ENCODE measurements around the gene SEPTIN5.

Gene SEPTIN5

GRCh38 chr22:19737846-19738663, 23.8 kb downstream of the SEPTIN5 start:
- Histone ChIP-seq H3K4me2 (ENCODE audit: low read length) (no peak overlapping the region), H3K4me3 (ENCODE audit: low read length) (no peak overlapping the region), H3K79me2 (ENCODE audit: low read length) (no peaks in the 10 kb centered on the region), H3K27me3 (ENCODE audit: low read depth, low read length) (no peaks in the 10 kb centered on the region), H3K9ac (ENCODE audit: low read length) (no peak overlapping the region), H4K20me1 (ENCODE audit: insufficient read depth, low read length) (no peaks in the 10 kb centered on the region), H3K9me3 (ENCODE audit: insufficient read depth, low read length) (no peaks in the 10 kb centered on the region), H3K27ac (ENCODE audit: low read length) (no peak overlapping the region), H2AFZ (ENCODE audit: low read depth, low read length) (no peak overlapping the region), H3K36me3 (replicated peaks; ENCODE audit: low read depth, low read length) (no peaks in the 10 kb centered on the region), H3K4me1 (ENCODE audit: low read length) (no peaks in the 10 kb centered on the region)
- TF ChIP-seq EZH2phosphoT487 (IDR thresholded peaks at IDR 0.05; ENCODE audit: low read depth) = no peak
- TF ChIP-seq CTCF (IDR thresholded peaks at IDR 0.05; ENCODE audit: low read depth, low read length) = no peak

- Histone ChIP-seq H3K9ac (ENCODE audit: low read length) (no peak overlapping the region), H3K4me1 (ENCODE audit: low read length) (no peaks in the 10 kb centered on the region), H3K4me2 (ENCODE audit: low read length) (no peak overlapping the region), H3K27ac (ENCODE audit: low read length) (no peak overlapping the region), H3K4me3 (ENCODE audit: low read length) (no peak overlapping the region), H3K79me2 (ENCODE audit: low read length) (no peaks in the 10 kb centered on the region), H3K36me3 (replicated peaks; ENCODE audit: low read depth, low read length) (no peaks in the 10 kb centered on the region), H3K9me3 (ENCODE audit: insufficient read depth, low read length) (no peaks in the 10 kb centered on the region), H4K20me1 (ENCODE audit: insufficient read depth, low read length) (no peaks in the 10 kb centered on the region), H2AFZ (ENCODE audit: low read depth, low read length) (no peak overlapping the region), H3K27me3 (ENCODE audit: low read depth, low read length) (no peaks in the 10 kb centered on the region)
- TF ChIP-seq CTCF (IDR thresholded peaks at IDR 0.05; ENCODE audit: low read depth, low read length) (no peak), EZH2phosphoT487 (IDR thresholded peaks at IDR 0.05; ENCODE audit: low read depth) (no peak)
Measured at GRCh38 chr22:19738664-19739447, 24.6 kb downstream of the SEPTIN5 start.

GRCh38 chr22:19739448-19739895, 25.2 kb downstream of the SEPTIN5 start:
- Histone ChIP-seq H3K4me1 (ENCODE audit: low read length) (no peaks in the 10 kb centered on the region), H3K4me2 (ENCODE audit: low read length) (no peak overlapping the region), H4K20me1 (ENCODE audit: insufficient read depth, low read length) (no peaks in the 10 kb centered on the region), H3K4me3 (ENCODE audit: low read length) (no peak overlapping the region), H3K36me3 (replicated peaks; ENCODE audit: low read depth, low read length) (no peaks in the 10 kb centered on the region), H3K79me2 (ENCODE audit: low read length) (no peaks in the 10 kb centered on the region), H3K9me3 (ENCODE audit: insufficient read depth, low read length) (no peaks in the 10 kb centered on the region), H3K9ac (ENCODE audit: low read length) (no peak overlapping the region), H2AFZ (ENCODE audit: low read depth, low read length) (no peak overlapping the region), H3K27ac (ENCODE audit: low read length) (no peak overlapping the region), H3K27me3 (ENCODE audit: low read depth, low read length) (no peaks in the 10 kb centered on the region)
- TF ChIP-seq CTCF (IDR thresholded peaks at IDR 0.05; ENCODE audit: low read depth, low read length) (no peak), EZH2phosphoT487 (IDR thresholded peaks at IDR 0.05; ENCODE audit: low read depth) (no peak)

- Histone ChIP-seq H4K20me1 (ENCODE audit: insufficient read depth, low read length) (no peaks in the 10 kb centered on the region), H3K36me3 (replicated peaks; ENCODE audit: low read depth, low read length) (no peaks in the 10 kb centered on the region)
Measured at GRCh38 chr22:19739911-19740449, 25.7 kb downstream of the SEPTIN5 start.

More at GRCh38 chr22:19739911-19740449, 25.7 kb downstream of the SEPTIN5 start:
- no peak for TF ChIP-seq EZH2phosphoT487 (IDR thresholded peaks at IDR 0.05; ENCODE audit: low read depth)
- TF ChIP-seq CTCF (IDR thresholded peaks at IDR 0.05; ENCODE audit: low read depth, low read length) = no peak
- Histone ChIP-seq H3K4me3 (ENCODE audit: low read length) (no peak overlapping the region), H3K27me3 (ENCODE audit: low read depth, low read length) (no peaks in the 10 kb centered on the region), H2AFZ (ENCODE audit: low read depth, low read length) (no peak overlapping the region), H3K9me3 (ENCODE audit: insufficient read depth, low read length) (no peaks in the 10 kb centered on the region), H3K4me2 (ENCODE audit: low read length) (no peak overlapping the region), H3K79me2 (ENCODE audit: low read length) (no peaks in the 10 kb centered on the region), H3K9ac (ENCODE audit: low read length) (no peak overlapping the region), H3K27ac (ENCODE audit: low read length) (no peak overlapping the region), H3K4me1 (ENCODE audit: low read length) (no peaks in the 10 kb centered on the region)
